NCI-H146 treated with DMSO at 0.1 percent for 48 hours (cell line): ENCODE data around the gene IRAK3.
"Not testable (repeated sequence)": the region's sequence is repeated elsewhere in the genome, so short reads cannot be mapped to it uniquely, and the experiment has no call there.

Experiments used
- DNase-seq: peaks from one replicate; lab custom pipeline; 2025; ENCODE audit not compliant: unreplicated experiment; lab: John Stamatoyannopoulos, UW

The IRAK3 gene

GRCh38 chr12:66302827-66303169 lies 113.8 kb downstream of the IRAK3 start:
- no peak for DNase-seq

DNA sequence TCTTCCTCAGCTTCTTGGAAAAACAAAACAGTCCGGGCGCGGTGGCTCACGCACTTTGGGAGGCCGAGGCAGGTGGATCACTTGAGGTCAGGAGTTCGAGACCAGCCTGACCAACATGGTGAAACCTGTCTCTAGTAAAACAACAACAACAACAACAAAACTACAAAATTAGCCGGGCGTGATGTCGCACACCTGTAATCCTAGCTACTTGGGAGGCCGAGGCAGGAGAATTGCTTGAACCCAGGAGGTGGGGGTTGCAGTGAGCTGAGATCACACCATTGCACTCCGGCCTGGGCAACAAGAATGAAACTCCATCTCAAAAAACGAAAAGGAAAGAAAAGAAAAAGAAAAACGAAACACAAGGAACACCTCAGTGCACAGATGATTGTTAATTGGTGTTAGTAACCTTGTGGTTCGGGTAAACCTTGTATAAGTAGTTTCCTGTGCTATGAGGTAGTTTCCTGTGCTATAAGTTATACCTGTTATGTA lies 114.3 kb downstream of the IRAK3 start:
- not testable (repeated sequence) for DNase-seq
